Endothelial cell of umbilical vein (primary cell): ENCODE data around the gene RINT1.
"Not testable (repeated sequence)": the region's sequence is repeated elsewhere in the genome, so short reads cannot be mapped to it uniquely, and the experiment has no call there.

Experiments used
- EZH2 ChIP-seq: IDR thresholded peaks from 2 replicates; pipeline ENCODE4 v1.6.1; 2012; ENCODE audit warnings: borderline replicate concordance, low read depth, mild to moderate bottlenecking, moderate library complexity, low read length, inconsistent platforms; ENCODE audit not compliant: severe bottlenecking
- GATA2 ChIP-seq: IDR thresholded peaks from 2 replicates; pipeline ENCODE4 v1.7.0; 2011; ENCODE audit warnings: low read depth, mild to moderate bottlenecking, moderate library complexity, mixed read lengths, low read length; ENCODE audit not compliant: insufficient read length, insufficient read depth
- MYC ChIP-seq: IDR thresholded peaks from one replicate; pipeline ENCODE4 v1.6.1; 2011; ENCODE audit warnings: mild to moderate bottlenecking, low read depth, low read length
- POLR2A ChIP-seq: IDR thresholded peaks from 2 replicates; pipeline ENCODE4 v1.6.1; 2012; ENCODE audit warnings: low read depth, mild to moderate bottlenecking, control low read depth, low read length
- POLR2AphosphoS5 ChIP-seq: IDR thresholded peaks from 2 replicates; pipeline ENCODE4 v1.6.1; 2012; ENCODE audit warnings: low read depth, mild to moderate bottlenecking, control low read depth, low read length, moderate library complexity; ENCODE audit not compliant: insufficient read depth
- TF ChIP-seq, protein P1 (sequence below), 2 donors: IDR thresholded peaks; 1 replicate in 1 of 2; 2 replicates in 1 of 2; pipeline ENCODE4 v1.5.1; 2011; ENCODE audit warnings: low read length in 2 of 2, mild to moderate bottlenecking in 2 of 2, moderate library complexity in 2 of 2, control low read depth in 1 of 2, inconsistent platforms in 1 of 2, low read depth in 1 of 2; ENCODE audit not compliant: insufficient read depth in 1 of 2; ENCODE audit errors: extremely low read depth in 1 of 2
- TF ChIP-seq, protein P2 (sequence below): IDR thresholded peaks from 2 replicates; pipeline ENCODE4 v1.6.1; 2011; ENCODE audit not compliant: insufficient read depth, insufficient read length

DNA sequence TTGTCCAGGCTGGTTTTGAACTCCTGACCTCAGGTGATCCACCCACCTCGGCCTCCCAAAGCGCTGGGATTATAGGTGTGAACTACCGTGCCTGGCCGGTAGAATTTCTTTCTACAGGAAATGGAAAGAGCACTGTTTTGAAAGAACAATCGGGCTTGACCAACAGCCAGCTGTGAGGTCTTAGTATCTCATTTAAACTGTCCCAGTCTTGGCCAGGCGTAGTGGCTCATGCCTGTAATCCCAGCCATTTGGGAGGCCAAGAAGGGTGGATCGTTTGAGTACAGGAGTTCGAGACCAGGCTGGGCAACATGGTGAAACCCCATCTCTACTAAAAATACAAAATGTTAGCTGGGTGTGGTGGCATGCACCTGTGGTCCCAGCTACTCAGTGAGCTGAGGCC is 67.1 kb downstream of the RINT1 start:
- TF ChIP-seq, protein P1, sequence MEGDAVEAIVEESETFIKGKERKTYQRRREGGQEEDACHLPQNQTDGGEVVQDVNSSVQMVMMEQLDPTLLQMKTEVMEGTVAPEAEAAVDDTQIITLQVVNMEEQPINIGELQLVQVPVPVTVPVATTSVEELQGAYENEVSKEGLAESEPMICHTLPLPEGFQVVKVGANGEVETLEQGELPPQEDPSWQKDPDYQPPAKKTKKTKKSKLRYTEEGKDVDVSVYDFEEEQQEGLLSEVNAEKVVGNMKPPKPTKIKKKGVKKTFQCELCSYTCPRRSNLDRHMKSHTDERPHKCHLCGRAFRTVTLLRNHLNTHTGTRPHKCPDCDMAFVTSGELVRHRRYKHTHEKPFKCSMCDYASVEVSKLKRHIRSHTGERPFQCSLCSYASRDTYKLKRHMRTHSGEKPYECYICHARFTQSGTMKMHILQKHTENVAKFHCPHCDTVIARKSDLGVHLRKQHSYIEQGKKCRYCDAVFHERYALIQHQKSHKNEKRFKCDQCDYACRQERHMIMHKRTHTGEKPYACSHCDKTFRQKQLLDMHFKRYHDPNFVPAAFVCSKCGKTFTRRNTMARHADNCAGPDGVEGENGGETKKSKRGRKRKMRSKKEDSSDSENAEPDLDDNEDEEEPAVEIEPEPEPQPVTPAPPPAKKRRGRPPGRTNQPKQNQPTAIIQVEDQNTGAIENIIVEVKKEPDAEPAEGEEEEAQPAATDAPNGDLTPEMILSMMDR (IDR thresholded peaks at IDR 0.05; ENCODE audit: extremely low read depth in 1 of 2, insufficient read depth in 1 of 2, low read depth in 1 of 2, low read length in 2 of 2): not testable (repeated sequence)
- not testable (repeated sequence) for TF ChIP-seq POLR2A, POLR2AphosphoS5, EZH2, GATA2, MYC
- TF ChIP-seq, protein P2, sequence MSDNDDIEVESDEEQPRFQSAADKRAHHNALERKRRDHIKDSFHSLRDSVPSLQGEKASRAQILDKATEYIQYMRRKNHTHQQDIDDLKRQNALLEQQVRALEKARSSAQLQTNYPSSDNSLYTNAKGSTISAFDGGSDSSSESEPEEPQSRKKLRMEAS: not testable (repeated sequence)
